HCT116 (cell line): ENCODE results near the gene IGFN1. TPM values are rescaled to one million over a fixed set of nuclear protein-coding genes. Genes with fewer than 3 reads are reported as not detected.

Source experiments
- ATAC-seq: fragments of 200-7000 bp; cut with Tn5 transposase; 2 replicates; pipeline ENCODE4 v1.9.1; 2020; ENCODE audit warnings: mild to moderate bottlenecking, moderate library complexity
- BruUV-seq: library from RNA; stranded (reverse); fragments of 400-500 nt; replicated peaks from 2 replicates; lab custom pipeline; 2021; lab: Mats Ljungman, UMichigan
- CTCF ChIA-PET: fragments of 300-600 bp; sonication (Branson Sonifier 250); formaldehyde crosslinking; loops from one replicate; lab custom pipeline; 2021; ENCODE audit warnings: antibody characterized with exemption; lab: Charles Lee
- POLR2A ChIA-PET: fragments of 300-600, 350-600 bp; sonication (Branson Sonifier 250); formaldehyde crosslinking; loops from one replicate; lab custom pipeline; 2021; ENCODE audit warnings: antibody characterized with exemption; lab: Charles Lee
- RAD21 ChIA-PET, 2 experiments: fragments of 300-600 bp; sonication (Branson Sonifier 250); formaldehyde crosslinking; loops; one replicate each; lab custom pipeline; 2023; ENCODE audit warnings: low total read pairs in 2 of 2; ENCODE audit not compliant: uncharacterized antibody in 2 of 2, unreplicated experiment in 2 of 2, low non-redundant PET in 1 of 2; lab: Charles Lee
- DNase-seq: peaks from one replicate; pipeline ENCODE4 v3.0.0-alpha.2; 2010; ENCODE audit warnings: low read depth, low spot score
- H2AFZ ChIP-seq: fragments of 200-600 bp; shearing (Covaris generic), sonication (generic); 2 replicates; pipeline ENCODE4 v1.6.1; 2017; ENCODE audit warnings: low read depth, mixed run types, mixed read lengths, antibody characterized with exemption, low read length; ENCODE audit not compliant: poor library complexity, severe bottlenecking
- H3K27ac ChIP-seq: 2 replicates; pipeline ENCODE4 v1.5.1; 2012; ENCODE audit warnings: low read depth, low read length
- H3K27me3 ChIP-seq: fragments of 200-600 bp; sonication (generic); 2 replicates; pipeline ENCODE4 v1.6.1; 2016; ENCODE audit warnings: mixed run types, low read length, mixed read lengths; ENCODE audit not compliant: insufficient read depth
- H3K36me3 ChIP-seq, 2 experiments: fragments of 200-500 bp in 1 of 2; fragments of 200-600 bp in 1 of 2; sonication (Bioruptor generic) in 1 of 2; sonication (generic) in 1 of 2; 2 replicates each; pipeline versions ENCODE4 v1.5.1 to v1.6.1; 2014 to 2016; ENCODE audit warnings: low read length in 2 of 2, inconsistent platforms in 1 of 2, mixed read lengths in 1 of 2, mixed run types in 1 of 2; ENCODE audit not compliant: insufficient read depth in 2 of 2, control insufficient read depth in 1 of 2
- H3K4me1 ChIP-seq, 2 experiments: fragments of 200-600 bp in 1 of 2; sonication (generic) in 1 of 2; 2 replicates each; pipeline versions ENCODE4 v1.5.1 to v1.6.1; 2012 to 2017; ENCODE audit warnings: low read length in 2 of 2, inconsistent platforms in 1 of 2, mild to moderate bottlenecking in 1 of 2, mixed read lengths in 1 of 2, mixed run types in 1 of 2, moderate library complexity in 1 of 2; ENCODE audit not compliant: insufficient read depth in 2 of 2, control insufficient read depth in 1 of 2
- H3K4me2 ChIP-seq: fragments of 200-600 bp; sonication (generic); 2 replicates; pipeline ENCODE4 v1.6.1; 2017; ENCODE audit warnings: mixed run types, low read length, mixed read lengths
- H3K4me3 ChIP-seq, 2 experiments: fragments of 200-600 bp in 1 of 2; sonication (generic) in 1 of 2; replicated peaks in 1 of 2; 2 replicates each; pipeline ENCODE4 v1.5.1; 2011 to 2016; ENCODE audit warnings: low read length in 2 of 2, control low read depth in 1 of 2, low read depth in 1 of 2, mild to moderate bottlenecking in 1 of 2, mixed read lengths in 1 of 2, mixed run types in 1 of 2
- H3K79me2 ChIP-seq: fragments of 200-600 bp; sonication (generic); 2 replicates; pipeline ENCODE4 v1.6.1; 2017; ENCODE audit warnings: mild to moderate bottlenecking, mixed run types, low read length, moderate library complexity, mixed read lengths; ENCODE audit not compliant: insufficient read depth
- H3K9ac ChIP-seq: fragments of 200-600 bp; sonication (generic); 2 replicates; pipeline ENCODE4 v1.6.1; 2016; ENCODE audit warnings: low read length, mixed read lengths
- H3K9me2 ChIP-seq: fragments of 200-600 bp; sonication (generic), shearing (Covaris generic); 2 replicates; pipeline ENCODE4 v1.6.1; 2017; ENCODE audit warnings: mixed run types, mild to moderate bottlenecking, moderate library complexity; ENCODE audit not compliant: insufficient read depth
- H3K9me3 ChIP-seq, 2 experiments: fragments of 200-500 bp in 1 of 2; fragments of 200-600 bp in 1 of 2; sonication (Bioruptor generic) in 1 of 2; sonication (generic) in 1 of 2; 2 replicates each; pipeline ENCODE4 v1.6.1; 2014 to 2017; ENCODE audit warnings: low read length in 2 of 2, mixed read lengths in 2 of 2, inconsistent platforms in 1 of 2, low read depth in 1 of 2, mild to moderate bottlenecking in 1 of 2, mixed run types in 1 of 2, moderate library complexity in 1 of 2; ENCODE audit not compliant: control insufficient read depth in 1 of 2, insufficient read depth in 1 of 2
- H4K20me1 ChIP-seq: fragments of 200-600 bp; sonication (generic), shearing (Covaris generic); 2 replicates; pipeline ENCODE4 v1.6.1; 2017; ENCODE audit warnings: mixed run types, mild to moderate bottlenecking, moderate library complexity; ENCODE audit not compliant: insufficient read depth
- CBX3 ChIP-seq: IDR thresholded peaks from 2 replicates; pipeline ENCODE4 v1.6.1; 2012; ENCODE audit warnings: low read depth
- CEBPB ChIP-seq: IDR thresholded peaks from 2 replicates; pipeline ENCODE4 v1.6.1; 2012; ENCODE audit warnings: low read depth
- CTCF ChIP-seq, 3 experiments: fragments of 200-600 bp in 1 of 3; sonication (generic) in 1 of 3; IDR thresholded peaks in 2 of 3; conservative IDR thresholded peaks in 1 of 3; 2 replicates each; pipeline ENCODE4 v1.5.1; 2012 to 2017; ENCODE audit warnings: low read depth in 2 of 3, low read length in 2 of 3, antibody characterized with exemption in 1 of 3, borderline replicate concordance in 1 of 3, control low read depth in 1 of 3, mild to moderate bottlenecking in 1 of 3, mixed read lengths in 1 of 3, mixed run types in 1 of 3, moderate library complexity in 1 of 3; ENCODE audit not compliant: insufficient read depth in 1 of 3
- EZH2phosphoT487 ChIP-seq: fragments of 200-600 bp; IDR thresholded peaks from 2 replicates; pipeline ENCODE4 v1.6.1; 2018; ENCODE audit warnings: antibody characterized with exemption, borderline replicate concordance
- POLR2A ChIP-seq: IDR thresholded peaks from 2 replicates; pipeline ENCODE4 v1.7.0; 2011; ENCODE audit warnings: borderline replicate concordance; ENCODE audit not compliant: insufficient read depth, insufficient read length; ENCODE audit errors: extremely low read depth
- POLR2AphosphoS5 ChIP-seq: IDR thresholded peaks from 2 replicates; pipeline ENCODE4 v1.6.1; 2011; ENCODE audit warnings: mild to moderate bottlenecking, low read depth, low read length, moderate library complexity
- RAD21 ChIP-seq: IDR thresholded peaks from 2 replicates; pipeline ENCODE4 v1.6.1; 2012; ENCODE audit warnings: low read depth, mild to moderate bottlenecking
- SIN3A ChIP-seq: IDR thresholded peaks from 2 replicates; pipeline ENCODE4 v1.6.1; 2012; ENCODE audit warnings: low read depth
- YY1 ChIP-seq: IDR thresholded peaks from 2 replicates; pipeline ENCODE4 v1.6.1; 2011; ENCODE audit warnings: low read length, low read depth, moderate library complexity, mild to moderate bottlenecking; ENCODE audit not compliant: insufficient replicate concordance; ENCODE audit errors: extremely low read depth
- intact Hi-C: fragments of 100-400 bp; cut with micrococcal nuclease; formaldehyde crosslinking; loops from 2 replicates; pipeline ENCODE4 v1.10.0; 2022
- total RNA-seq: library from RNA; stranded (reverse); gene quantifications from one replicate; pipeline ENCODE4 v1.2.1, GENCODE V29; 2021; ENCODE audit not compliant: unreplicated experiment

IGFN1 gene
- total RNA-seq, 1 experiment from 2014 or later = not detected

GRCh38 chr1:201251411-201251810, 60.8 kb downstream of the IGFN1 start:
- H4K20me1 ChIP-seq = no peaks in the 10 kb centered on the region
- POLR2A ChIA-PET = no interaction called here
- CTCF ChIA-PET = interaction anchor here (1.0 kb wide), 1 partner anchor 97 kb away, joined by 3 read pairs; no protein-coding TSS in a partner anchor

More at GRCh38 chr1:201251411-201251810, 60.8 kb downstream of the IGFN1 start:
- no peak for DNase-seq
- H3K9me2 ChIP-seq = no peaks in the 10 kb centered on the region
- intact Hi-C loops = no loop called here
- no peak overlapping the region for H2AFZ ChIP-seq
- no peaks in the 10 kb centered on the region for H3K4me1 ChIP-seq
- RAD21 ChIA-PET = interaction anchor here in 1 of 2 experiments (1.1 kb wide), 1 partner anchor 112 kb away, joined by 3 read pairs; no protein-coding TSS in a partner anchor
- no peaks in the 10 kb centered on the region for H3K9me3 ChIP-seq
- no peak for ATAC-seq
- TF ChIP-seq SIN3A (no peak), POLR2A (no peak), CEBPB (no peak), CBX3 (no peak), RAD21 (no peak), EZH2phosphoT487 (no peak), CTCF (IDR thresholded peaks at IDR 0.05 in 2 of 3, conservative IDR thresholded peaks at IDR 0.05 in 1 of 3; ENCODE audit: borderline replicate concordance in 1 of 3, insufficient read depth in 1 of 3, low read depth in 2 of 3, low read length in 2 of 3) (no peak), YY1 (no peak), POLR2AphosphoS5 (no peak)
- no peaks in the 10 kb centered on the region; the same call in 1 of the 2 replicates for H3K27me3 ChIP-seq
- no peak overlapping the region for H3K4me3 ChIP-seq
- H3K4me2 ChIP-seq = no peak overlapping the region
- no peaks in the 10 kb centered on the region for H3K79me2 ChIP-seq
- no peak overlapping the region for H3K9ac ChIP-seq
- H3K27ac ChIP-seq = no peak overlapping the region
- no peaks in the 10 kb centered on the region for H3K36me3 ChIP-seq
- BruUV-seq = no TSS peak
